ENCODE measurements around the gene ABCC5. TPM values are rescaled to one million over a fixed set of nuclear protein-coding genes. Genes with fewer than 3 reads are reported as not detected.

ABCC5 gene
- total RNA-seq, 4 donors from 2014 or later, result 15.9 to 46.0 (median 23.3) TPM

DNA sequence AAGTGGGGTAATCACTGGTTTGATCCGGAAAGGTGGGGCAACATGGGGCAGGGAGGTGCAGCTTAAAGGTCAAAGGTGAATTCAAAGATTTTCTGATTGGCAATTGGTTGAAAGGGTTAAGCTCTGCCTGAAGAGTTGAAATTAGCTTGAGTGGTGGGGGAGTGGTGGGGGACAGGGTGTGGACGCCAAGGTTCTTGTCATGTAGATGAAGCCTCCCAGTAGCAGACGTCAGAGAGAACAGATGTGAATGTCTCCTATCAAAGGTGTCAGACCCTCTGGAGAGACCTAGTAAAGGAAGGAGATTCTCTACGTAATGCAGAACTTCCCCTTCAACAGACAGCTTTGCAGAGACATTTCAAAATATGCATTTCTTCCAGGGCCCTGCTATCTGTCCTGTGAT is 62.8 kb downstream of the ABCC5 start:
- TF ChIP-seq, protein P1, sequence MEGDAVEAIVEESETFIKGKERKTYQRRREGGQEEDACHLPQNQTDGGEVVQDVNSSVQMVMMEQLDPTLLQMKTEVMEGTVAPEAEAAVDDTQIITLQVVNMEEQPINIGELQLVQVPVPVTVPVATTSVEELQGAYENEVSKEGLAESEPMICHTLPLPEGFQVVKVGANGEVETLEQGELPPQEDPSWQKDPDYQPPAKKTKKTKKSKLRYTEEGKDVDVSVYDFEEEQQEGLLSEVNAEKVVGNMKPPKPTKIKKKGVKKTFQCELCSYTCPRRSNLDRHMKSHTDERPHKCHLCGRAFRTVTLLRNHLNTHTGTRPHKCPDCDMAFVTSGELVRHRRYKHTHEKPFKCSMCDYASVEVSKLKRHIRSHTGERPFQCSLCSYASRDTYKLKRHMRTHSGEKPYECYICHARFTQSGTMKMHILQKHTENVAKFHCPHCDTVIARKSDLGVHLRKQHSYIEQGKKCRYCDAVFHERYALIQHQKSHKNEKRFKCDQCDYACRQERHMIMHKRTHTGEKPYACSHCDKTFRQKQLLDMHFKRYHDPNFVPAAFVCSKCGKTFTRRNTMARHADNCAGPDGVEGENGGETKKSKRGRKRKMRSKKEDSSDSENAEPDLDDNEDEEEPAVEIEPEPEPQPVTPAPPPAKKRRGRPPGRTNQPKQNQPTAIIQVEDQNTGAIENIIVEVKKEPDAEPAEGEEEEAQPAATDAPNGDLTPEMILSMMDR (IDR thresholded peaks at IDR 0.05), result no peak
- TF ChIP-seq POLR2A (IDR thresholded peaks at IDR 0.05), result no peak
- no peaks in the 10 kb centered on the region for H3K27me3 ChIP-seq
- H3K4me3 ChIP-seq, result no peak overlapping the region
- intact Hi-C loops (cut with DNase I; ENCODE audit: low total_unique reads), result no loop called here
- H3K4me1 ChIP-seq, result no peaks in the 10 kb centered on the region
- H3K36me3 ChIP-seq, result no peaks in the 10 kb centered on the region
- DNase-seq, result no peak
- no peaks in the 10 kb centered on the region for H3K9me3 ChIP-seq
- no peak overlapping the region for H3K27ac ChIP-seq

DNA sequence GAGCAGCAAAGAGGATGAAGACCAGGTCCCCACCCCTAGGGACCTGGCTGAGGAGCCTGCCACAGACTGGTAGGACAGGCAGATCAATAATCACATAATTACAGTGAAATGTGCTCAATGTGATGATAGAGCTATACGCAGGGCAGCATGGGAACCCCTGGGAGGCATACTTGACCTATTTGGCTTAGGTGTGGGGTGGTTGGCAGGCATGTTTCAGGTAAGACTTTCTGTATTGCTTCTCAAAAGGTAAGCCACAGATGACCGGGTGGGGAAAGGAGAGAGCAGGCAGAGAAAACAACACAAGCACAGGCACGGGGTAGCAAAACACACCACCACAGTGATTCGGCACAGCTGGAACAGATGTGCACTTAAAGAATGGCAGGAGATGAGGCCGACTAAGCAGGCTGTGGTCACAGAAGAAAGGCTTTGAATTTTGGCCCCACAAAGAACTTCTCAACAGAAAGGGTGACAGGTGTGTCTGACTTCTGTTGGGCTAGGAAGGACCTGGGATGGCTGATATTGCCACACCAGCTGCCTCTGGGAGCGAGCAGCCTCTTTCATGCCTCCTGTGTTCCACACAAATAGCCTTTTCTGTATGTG is 64.1 kb downstream of the ABCC5 start:
- H3K27me3 ChIP-seq, result no peaks in the 10 kb centered on the region
- H3K4me1 ChIP-seq, result no peaks in the 10 kb centered on the region
- no peak overlapping the region for H3K27ac ChIP-seq
- H3K9me3 ChIP-seq, result no peaks in the 10 kb centered on the region
- H3K4me3 ChIP-seq, result no peak overlapping the region
- intact Hi-C loops (cut with DNase I; ENCODE audit: low total_unique reads), result no loop called here
- DNase-seq, result no peak
- TF ChIP-seq POLR2A (IDR thresholded peaks at IDR 0.05), result no peak
- TF ChIP-seq, protein P1 (IDR thresholded peaks at IDR 0.05), result no peak
- no peaks in the 10 kb centered on the region for H3K36me3 ChIP-seq

DNA sequence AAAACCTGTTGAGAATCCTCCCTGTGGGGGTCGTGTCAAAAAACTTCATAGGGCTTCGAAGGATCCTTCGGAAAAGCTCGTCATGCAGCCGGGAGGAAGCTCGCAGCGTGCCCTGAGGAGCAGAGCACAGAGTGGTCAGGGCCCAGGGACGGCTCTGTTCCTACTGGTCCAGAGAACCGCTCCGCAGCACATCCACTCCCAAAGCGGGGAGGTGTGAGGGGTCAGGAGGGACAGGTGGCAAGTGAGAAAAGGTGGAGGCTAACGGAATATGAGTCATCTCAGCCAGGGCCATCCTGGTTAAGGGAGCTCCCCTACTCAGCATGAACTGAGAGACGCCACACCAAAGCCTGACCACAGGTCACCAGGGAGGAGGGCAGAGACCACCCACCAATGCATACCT is 66.2 kb downstream of the ABCC5 start:
- Histone ChIP-seq H3K4me1 (no peaks in the 10 kb centered on the region), H3K9me3 (no peaks in the 10 kb centered on the region), H3K27me3 (no peaks in the 10 kb centered on the region), H3K36me3 (no peaks in the 10 kb centered on the region), H3K4me3 (no peak overlapping the region), H3K27ac (no peak overlapping the region)
- no peak for DNase-seq
- TF ChIP-seq POLR2A (IDR thresholded peaks at IDR 0.05), result no peak
- TF ChIP-seq, protein P1 (IDR thresholded peaks at IDR 0.05), result no peak
- intact Hi-C loops (cut with DNase I; ENCODE audit: low total_unique reads), result no loop called here

DNA sequence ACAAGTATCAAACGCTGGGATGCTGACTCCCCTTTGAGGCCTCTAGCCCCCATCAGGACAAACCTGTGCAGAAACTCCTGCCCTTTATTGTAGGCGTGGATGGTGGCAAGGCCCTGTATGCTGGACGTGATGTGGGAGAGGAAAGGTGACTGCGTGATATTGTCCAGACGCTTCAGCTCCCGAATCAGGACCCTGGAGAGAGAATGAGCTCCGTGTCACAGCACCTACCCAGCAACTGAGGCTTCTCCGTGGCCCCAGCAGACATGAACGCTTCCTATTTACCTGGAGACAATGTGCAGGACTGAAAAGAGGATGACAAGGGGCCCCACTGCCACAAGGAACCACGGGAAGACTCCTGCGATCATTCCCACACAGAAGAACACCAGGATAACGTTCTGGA is 68.0 kb downstream of the ABCC5 start:
- Histone ChIP-seq H3K27ac (no peak overlapping the region), H3K27me3 (no peaks in the 10 kb centered on the region), H3K36me3 (no peaks in the 10 kb centered on the region), H3K4me3 (no peak overlapping the region), H3K9me3 (no peaks in the 10 kb centered on the region), H3K4me1 (no peaks in the 10 kb centered on the region)
- DNase-seq, result no peak
- intact Hi-C loops (cut with DNase I; ENCODE audit: low total_unique reads), result no loop called here
- TF ChIP-seq, protein P1 (IDR thresholded peaks at IDR 0.05), result no peak
- TF ChIP-seq POLR2A (IDR thresholded peaks at IDR 0.05), result no peak

DNA sequence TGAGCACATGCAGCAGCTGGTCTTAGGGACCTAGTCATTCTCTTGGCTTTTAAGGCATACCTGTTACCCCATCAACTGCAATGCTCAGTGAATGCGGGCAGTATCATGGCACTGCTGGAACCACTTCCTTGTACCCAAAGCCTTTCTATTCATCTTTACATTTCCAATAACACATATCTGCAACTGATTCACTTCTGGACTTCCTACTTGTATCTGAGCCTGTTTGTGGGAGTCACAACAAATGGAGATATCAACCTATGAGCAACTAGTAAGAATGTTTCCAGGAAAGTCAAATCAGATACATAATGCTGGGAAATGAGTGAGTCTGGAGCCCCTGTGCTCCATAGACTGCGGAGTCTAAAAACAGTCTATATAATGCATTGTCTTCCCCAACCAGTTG is 71.6 kb downstream of the ABCC5 start:
- no peak for DNase-seq
- Histone ChIP-seq H3K4me3 (no peak overlapping the region), H3K9me3 (no peaks in the 10 kb centered on the region), H3K4me1 (no peaks in the 10 kb centered on the region), H3K27me3 (no peaks in the 10 kb centered on the region), H3K36me3 (no peaks in the 10 kb centered on the region), H3K27ac (no peak overlapping the region)
- intact Hi-C loops (cut with DNase I; ENCODE audit: low total_unique reads), result no loop called here
- TF ChIP-seq, protein P1 (IDR thresholded peaks at IDR 0.05), result no peak
- TF ChIP-seq POLR2A (IDR thresholded peaks at IDR 0.05), result no peak

Measured in uterus (tissue), 4 donors.